Measurements from ENCODE around the gene GRB10. TPM values are rescaled to one million over a fixed set of nuclear protein-coding genes. Genes with fewer than 3 reads are reported as not detected.

GRB10 gene
- total and polyA plus RNA-seq, 4 donors: 10.7 to 53.1 (median 17.5) TPM

DNA sequence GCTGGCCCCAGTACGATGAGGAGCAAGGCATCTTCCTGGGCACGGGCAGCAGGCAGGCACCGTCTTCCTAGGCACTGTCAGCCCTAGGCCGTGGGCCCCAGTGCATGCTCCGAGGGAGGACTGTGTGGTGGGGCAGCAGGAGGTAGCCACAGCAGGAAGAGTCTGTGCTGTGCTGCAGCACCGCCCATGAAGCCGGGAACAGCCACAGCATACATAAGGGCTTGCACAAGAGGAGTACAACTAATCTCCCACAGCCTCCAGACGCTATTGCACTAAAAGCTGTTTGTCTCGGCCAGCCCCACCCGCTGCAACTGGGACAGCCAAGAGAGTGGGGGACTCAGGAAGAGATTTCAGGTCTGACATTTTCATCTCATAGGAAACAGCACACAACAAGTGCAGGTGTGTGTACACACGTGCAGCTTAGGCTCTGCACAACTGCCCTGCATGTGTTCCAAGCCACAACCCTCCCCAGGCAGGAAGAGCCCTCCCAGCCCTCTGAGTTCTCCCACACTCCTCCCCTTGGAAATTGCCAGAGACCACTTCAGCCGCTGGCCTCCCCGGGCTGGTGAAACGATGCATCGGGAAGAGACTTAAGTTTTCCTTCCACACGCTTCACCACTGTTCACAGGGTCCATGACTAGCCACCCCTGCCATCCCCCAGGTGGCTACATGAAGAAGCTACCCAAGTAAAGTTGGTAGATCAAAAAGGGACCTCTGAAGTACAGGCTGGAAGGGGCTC is 129.4 kb downstream of the GRB10 start:
- TF ChIP-seq, protein P1, sequence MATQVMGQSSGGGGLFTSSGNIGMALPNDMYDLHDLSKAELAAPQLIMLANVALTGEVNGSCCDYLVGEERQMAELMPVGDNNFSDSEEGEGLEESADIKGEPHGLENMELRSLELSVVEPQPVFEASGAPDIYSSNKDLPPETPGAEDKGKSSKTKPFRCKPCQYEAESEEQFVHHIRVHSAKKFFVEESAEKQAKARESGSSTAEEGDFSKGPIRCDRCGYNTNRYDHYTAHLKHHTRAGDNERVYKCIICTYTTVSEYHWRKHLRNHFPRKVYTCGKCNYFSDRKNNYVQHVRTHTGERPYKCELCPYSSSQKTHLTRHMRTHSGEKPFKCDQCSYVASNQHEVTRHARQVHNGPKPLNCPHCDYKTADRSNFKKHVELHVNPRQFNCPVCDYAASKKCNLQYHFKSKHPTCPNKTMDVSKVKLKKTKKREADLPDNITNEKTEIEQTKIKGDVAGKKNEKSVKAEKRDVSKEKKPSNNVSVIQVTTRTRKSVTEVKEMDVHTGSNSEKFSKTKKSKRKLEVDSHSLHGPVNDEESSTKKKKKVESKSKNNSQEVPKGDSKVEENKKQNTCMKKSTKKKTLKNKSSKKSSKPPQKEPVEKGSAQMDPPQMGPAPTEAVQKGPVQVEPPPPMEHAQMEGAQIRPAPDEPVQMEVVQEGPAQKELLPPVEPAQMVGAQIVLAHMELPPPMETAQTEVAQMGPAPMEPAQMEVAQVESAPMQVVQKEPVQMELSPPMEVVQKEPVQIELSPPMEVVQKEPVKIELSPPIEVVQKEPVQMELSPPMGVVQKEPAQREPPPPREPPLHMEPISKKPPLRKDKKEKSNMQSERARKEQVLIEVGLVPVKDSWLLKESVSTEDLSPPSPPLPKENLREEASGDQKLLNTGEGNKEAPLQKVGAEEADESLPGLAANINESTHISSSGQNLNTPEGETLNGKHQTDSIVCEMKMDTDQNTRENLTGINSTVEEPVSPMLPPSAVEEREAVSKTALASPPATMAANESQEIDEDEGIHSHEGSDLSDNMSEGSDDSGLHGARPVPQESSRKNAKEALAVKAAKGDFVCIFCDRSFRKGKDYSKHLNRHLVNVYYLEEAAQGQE (IDR thresholded peaks at IDR 0.05): no peak
- no peak for TF ChIP-seq TAF1 (conservative IDR thresholded peaks at IDR 0.05)
- no peak for TF ChIP-seq JUND (IDR thresholded peaks at IDR 0.05)
- TF ChIP-seq RAD21 (IDR thresholded peaks at IDR 0.05): no peak
- TF ChIP-seq RXRA (IDR thresholded peaks at IDR 0.05): no peak
- TF ChIP-seq, protein P2, sequence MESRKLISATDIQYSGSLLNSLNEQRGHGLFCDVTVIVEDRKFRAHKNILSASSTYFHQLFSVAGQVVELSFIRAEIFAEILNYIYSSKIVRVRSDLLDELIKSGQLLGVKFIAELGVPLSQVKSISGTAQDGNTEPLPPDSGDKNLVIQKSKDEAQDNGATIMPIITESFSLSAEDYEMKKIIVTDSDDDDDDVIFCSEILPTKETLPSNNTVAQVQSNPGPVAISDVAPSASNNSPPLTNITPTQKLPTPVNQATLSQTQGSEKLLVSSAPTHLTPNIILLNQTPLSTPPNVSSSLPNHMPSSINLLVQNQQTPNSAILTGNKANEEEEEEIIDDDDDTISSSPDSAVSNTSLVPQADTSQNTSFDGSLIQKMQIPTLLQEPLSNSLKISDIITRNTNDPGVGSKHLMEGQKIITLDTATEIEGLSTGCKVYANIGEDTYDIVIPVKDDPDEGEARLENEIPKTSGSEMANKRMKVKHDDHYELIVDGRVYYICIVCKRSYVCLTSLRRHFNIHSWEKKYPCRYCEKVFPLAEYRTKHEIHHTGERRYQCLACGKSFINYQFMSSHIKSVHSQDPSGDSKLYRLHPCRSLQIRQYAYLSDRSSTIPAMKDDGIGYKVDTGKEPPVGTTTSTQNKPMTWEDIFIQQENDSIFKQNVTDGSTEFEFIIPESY (IDR thresholded peaks at IDR 0.05): no peak
- no peak for TF ChIP-seq GABPA (IDR thresholded peaks at IDR 0.05 in 1 of 2, conservative IDR thresholded peaks at IDR 0.05 in 1 of 2)
- TF ChIP-seq, protein P3, sequence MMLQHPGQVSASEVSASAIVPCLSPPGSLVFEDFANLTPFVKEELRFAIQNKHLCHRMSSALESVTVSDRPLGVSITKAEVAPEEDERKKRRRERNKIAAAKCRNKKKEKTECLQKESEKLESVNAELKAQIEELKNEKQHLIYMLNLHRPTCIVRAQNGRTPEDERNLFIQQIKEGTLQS (IDR thresholded peaks at IDR 0.05): no peak
- TF ChIP-seq YY1 (IDR thresholded peaks at IDR 0.05): no peak
- no peak for TF ChIP-seq FOXA1 (IDR thresholded peaks at IDR 0.05)
- no peak for TF ChIP-seq HNF4G (IDR thresholded peaks at IDR 0.05)
- TF ChIP-seq EGR1 (IDR thresholded peaks at IDR 0.05; ENCODE audit: low read depth in 2 of 2): no peak
- TF ChIP-seq, protein P4, sequence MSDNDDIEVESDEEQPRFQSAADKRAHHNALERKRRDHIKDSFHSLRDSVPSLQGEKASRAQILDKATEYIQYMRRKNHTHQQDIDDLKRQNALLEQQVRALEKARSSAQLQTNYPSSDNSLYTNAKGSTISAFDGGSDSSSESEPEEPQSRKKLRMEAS (IDR thresholded peaks at IDR 0.05): no peak
- TF ChIP-seq SP1 (IDR thresholded peaks at IDR 0.05): no peak
- no peak for TF ChIP-seq NR2F2 (IDR thresholded peaks at IDR 0.05)
- no peak for TF ChIP-seq FOXA2 (IDR thresholded peaks at IDR 0.05)
- no peak overlapping the region for H3K9ac ChIP-seq (ENCODE audit: low read depth in 1 of 2, low read length in 2 of 2)
- H3K27me3 ChIP-seq (ENCODE audit: control insufficient read depth in 4 of 4, insufficient read depth in 4 of 4, low read length in 3 of 4): no peaks in the 10 kb centered on the region
- H3K9me3 ChIP-seq (ENCODE audit: control insufficient read depth in 4 of 4, low read length in 3 of 4): no peaks in the 10 kb centered on the region
- 83% methylated on average over 16 of the region's 16 CpGs for WGBS
- H3K36me3 ChIP-seq (ENCODE audit: control insufficient read depth in 4 of 4, insufficient read depth in 3 of 4, low read depth in 1 of 4, low read length in 3 of 4): peaks cover 0 to 2% (median 0%) of the 10 kb centered on the region in 4 donors
- H3K4me1 ChIP-seq (ENCODE audit: control insufficient read depth in 4 of 4, insufficient read depth in 4 of 4, low read length in 3 of 4): peaks cover 5 to 19% (median 14%) of the 10 kb centered on the region in 4 donors
- no peak overlapping the region for H3K4me3 ChIP-seq (ENCODE audit: low read depth in 1 of 3, low read length in 3 of 3)
- no peak overlapping the region for H3K27ac ChIP-seq (ENCODE audit: low read depth in 1 of 2, low read length in 2 of 2)
- DNase-seq (ENCODE audit: low spot score): peak; percentile 21

DNA sequence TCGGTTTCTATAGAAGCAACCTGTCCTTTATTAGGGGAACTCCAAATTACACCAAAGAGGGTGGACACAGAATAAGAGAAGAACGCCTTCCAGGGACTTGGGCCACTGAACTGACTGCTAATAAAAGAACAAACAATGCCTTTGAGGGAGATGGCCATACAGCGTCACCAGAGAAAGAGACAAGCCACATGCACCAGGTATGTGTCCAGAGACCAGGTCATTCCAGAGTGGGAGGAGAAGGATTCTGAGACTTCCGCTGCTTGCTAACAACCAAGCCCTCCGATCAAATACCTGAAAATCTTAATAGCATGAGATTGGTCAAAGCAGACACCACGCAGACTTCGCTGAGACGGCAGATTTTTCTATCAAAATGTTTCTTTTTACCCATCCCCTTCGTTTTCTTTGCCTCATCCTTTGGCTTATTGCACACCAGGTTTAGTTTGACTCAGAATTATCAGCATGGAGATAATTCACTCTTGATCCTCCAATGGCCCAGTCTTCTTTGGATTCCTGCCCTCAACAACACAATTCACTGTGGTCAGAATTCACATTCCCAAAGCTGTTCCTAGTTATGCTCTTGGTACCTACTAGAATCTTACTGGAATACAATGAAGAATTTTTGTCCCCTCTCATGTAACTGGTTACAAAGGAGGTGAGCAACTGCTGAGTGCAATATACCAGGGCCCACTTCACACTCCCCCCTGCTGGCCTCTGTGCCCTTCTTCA is 130.1 kb downstream of the GRB10 start:
- H3K4me1 ChIP-seq (ENCODE audit: control insufficient read depth in 4 of 4, insufficient read depth in 4 of 4, low read length in 3 of 4): peaks cover 3 to 13% (median 8%) of the 10 kb centered on the region in 4 donors
- H3K9ac ChIP-seq (ENCODE audit: low read depth in 1 of 2, low read length in 2 of 2): no peak overlapping the region
- no peak overlapping the region for H3K4me3 ChIP-seq (ENCODE audit: low read depth in 1 of 3, low read length in 3 of 3)
- 95% methylated on average over 9 of the region's 9 CpGs for WGBS
- no peak overlapping the region for H3K27ac ChIP-seq (ENCODE audit: low read depth in 1 of 2, low read length in 2 of 2)
- no peaks in the 10 kb centered on the region for H3K27me3 ChIP-seq (ENCODE audit: control insufficient read depth in 4 of 4, insufficient read depth in 4 of 4, low read length in 3 of 4)
- no peaks in the 10 kb centered on the region for H3K9me3 ChIP-seq (ENCODE audit: control insufficient read depth in 4 of 4, low read length in 3 of 4)
- DNase-seq (ENCODE audit: low spot score): no peak
- H3K36me3 ChIP-seq (ENCODE audit: control insufficient read depth in 4 of 4, insufficient read depth in 3 of 4, low read depth in 1 of 4, low read length in 3 of 4): peaks cover 0 to 2% (median 0%) of the 10 kb centered on the region in 4 donors
- TF ChIP-seq, protein P4 (IDR thresholded peaks at IDR 0.05): no peak
- TF ChIP-seq, protein P3 (IDR thresholded peaks at IDR 0.05): no peak
- TF ChIP-seq, protein P1 (IDR thresholded peaks at IDR 0.05): no peak
- no peak for TF ChIP-seq HNF4A (conservative IDR thresholded peaks at IDR 0.05)
- no peak for TF ChIP-seq FOXA2 (IDR thresholded peaks at IDR 0.05)
- TF ChIP-seq, protein P2 (IDR thresholded peaks at IDR 0.05): no peak
- no peak for TF ChIP-seq GABPA (IDR thresholded peaks at IDR 0.05 in 1 of 2, conservative IDR thresholded peaks at IDR 0.05 in 1 of 2)
- TF ChIP-seq HNF4G (IDR thresholded peaks at IDR 0.05): no peak
- TF ChIP-seq RXRA (IDR thresholded peaks at IDR 0.05): no peak
- no peak for TF ChIP-seq RAD21 (IDR thresholded peaks at IDR 0.05)
